ENCODE data around the gene TEX261.

The TEX261 gene

GRCh38 chr2:70960833-70961647 is 33.6 kb downstream of the TEX261 start:
- H3K4me3 ChIP-seq (replicated peaks; ENCODE audit: low read depth, low read length), result no peak overlapping the region
- no peak for DNase-seq (ENCODE audit: low read depth)
- TF ChIP-seq, protein P1, sequence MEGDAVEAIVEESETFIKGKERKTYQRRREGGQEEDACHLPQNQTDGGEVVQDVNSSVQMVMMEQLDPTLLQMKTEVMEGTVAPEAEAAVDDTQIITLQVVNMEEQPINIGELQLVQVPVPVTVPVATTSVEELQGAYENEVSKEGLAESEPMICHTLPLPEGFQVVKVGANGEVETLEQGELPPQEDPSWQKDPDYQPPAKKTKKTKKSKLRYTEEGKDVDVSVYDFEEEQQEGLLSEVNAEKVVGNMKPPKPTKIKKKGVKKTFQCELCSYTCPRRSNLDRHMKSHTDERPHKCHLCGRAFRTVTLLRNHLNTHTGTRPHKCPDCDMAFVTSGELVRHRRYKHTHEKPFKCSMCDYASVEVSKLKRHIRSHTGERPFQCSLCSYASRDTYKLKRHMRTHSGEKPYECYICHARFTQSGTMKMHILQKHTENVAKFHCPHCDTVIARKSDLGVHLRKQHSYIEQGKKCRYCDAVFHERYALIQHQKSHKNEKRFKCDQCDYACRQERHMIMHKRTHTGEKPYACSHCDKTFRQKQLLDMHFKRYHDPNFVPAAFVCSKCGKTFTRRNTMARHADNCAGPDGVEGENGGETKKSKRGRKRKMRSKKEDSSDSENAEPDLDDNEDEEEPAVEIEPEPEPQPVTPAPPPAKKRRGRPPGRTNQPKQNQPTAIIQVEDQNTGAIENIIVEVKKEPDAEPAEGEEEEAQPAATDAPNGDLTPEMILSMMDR (IDR thresholded peaks at IDR 0.05; ENCODE audit: low read length, missing control alignments), result no peak

DNA sequence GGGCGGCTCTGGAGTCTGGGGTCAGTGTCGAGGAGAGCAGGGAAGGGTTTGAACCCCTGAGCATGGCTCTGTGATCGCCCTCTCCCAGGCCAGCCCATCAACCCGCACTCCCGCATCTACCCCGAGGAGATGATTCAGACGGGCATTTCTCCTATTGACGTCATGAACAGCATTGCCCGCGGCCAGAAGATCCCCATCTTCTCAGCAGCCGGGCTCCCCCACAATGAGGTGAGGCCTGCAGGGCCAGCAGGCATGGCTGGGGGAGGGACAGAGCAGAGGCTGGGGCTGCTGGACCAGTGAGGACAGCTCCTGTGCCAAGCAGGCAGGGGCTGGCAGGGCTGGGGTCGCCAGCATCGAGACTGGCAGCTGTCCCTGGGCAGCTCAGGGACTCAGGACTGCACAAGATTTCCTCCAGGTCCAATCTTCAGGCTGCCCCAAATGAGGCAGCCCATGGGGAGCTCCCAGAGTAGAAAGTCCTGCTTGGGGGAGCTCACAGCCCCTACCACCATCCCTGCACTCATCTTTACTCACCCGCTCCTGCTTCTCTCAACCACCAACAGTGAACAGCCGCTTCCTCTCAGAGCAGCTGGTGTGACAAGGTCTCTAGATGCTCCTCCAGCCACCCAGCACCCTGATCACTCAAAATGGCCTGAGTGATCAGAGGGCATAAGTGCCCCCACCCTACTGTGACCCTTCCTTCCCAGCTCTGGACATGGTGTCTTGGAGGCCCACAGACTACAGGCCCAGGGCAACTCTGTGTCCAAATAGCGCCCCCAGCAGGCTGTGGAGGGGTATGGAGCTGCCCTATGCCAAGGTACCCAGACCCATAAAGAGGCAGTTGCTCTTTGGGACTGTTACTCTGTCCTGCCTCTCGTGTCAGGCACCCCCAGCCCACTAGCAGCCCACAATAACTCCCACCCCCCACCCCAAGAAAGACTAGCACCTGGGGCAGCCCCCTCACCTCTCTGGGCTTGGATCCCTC is 34.5 kb downstream of the TEX261 start:
- no peak overlapping the region for H3K4me3 ChIP-seq (replicated peaks; ENCODE audit: low read depth, low read length)
- TF ChIP-seq, protein P1 (IDR thresholded peaks at IDR 0.05; ENCODE audit: low read length, missing control alignments), result no peak
- DNase-seq (ENCODE audit: low read depth), result no peak

DNA sequence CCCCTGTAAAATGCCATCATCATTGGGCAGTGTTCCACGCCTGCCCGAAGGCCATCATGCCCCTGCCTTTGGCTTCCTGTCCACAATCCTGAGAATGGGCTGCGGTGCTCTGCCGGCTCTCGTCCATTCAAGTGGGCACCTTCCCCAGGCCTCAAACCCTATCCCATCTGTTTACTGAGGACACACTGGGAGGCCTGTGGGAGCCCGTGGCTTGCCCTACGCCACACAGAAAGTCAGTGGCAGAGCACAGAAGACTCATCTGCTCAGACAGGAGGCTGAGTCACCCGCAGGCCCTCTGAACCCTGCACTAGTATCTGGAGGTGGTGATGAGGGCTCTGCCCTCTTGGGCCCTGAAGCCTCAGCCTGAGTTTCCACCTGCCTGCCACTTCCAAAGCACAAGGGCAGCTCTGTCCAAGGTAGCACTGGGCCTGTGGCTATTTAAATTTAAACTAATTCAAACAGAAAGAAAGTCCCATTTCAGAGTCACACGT is 35.4 kb downstream of the TEX261 start:
- H3K4me3 ChIP-seq (replicated peaks; ENCODE audit: low read depth, low read length), result no peak overlapping the region
- no peak for DNase-seq (ENCODE audit: low read depth)
- TF ChIP-seq, protein P1 (IDR thresholded peaks at IDR 0.05; ENCODE audit: low read length, missing control alignments), result no peak

DNA sequence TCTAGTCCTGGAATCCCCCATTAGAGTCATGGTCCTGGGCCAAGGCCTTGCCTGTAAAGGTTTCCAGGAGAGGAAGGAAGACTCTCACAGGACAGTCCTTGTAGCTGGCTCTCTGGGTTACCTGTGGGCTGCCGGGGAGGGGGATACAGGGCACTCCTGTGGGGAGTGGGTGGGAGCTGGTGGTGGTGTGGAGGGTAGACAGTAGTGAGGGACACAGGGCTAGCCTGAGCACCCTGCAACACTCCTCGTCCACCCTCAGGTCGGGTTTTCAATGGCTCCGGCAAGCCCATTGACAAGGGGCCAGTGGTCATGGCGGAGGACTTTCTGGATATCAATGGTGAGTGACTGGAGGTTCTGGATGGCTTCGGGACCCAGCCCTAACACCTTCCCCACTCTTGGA is 35.9 kb downstream of the TEX261 start:
- H3K4me3 ChIP-seq (replicated peaks; ENCODE audit: low read depth, low read length), result no peak overlapping the region
- DNase-seq (ENCODE audit: low read depth), result no peak
- TF ChIP-seq, protein P1 (IDR thresholded peaks at IDR 0.05; ENCODE audit: low read length, missing control alignments), result no peak

DNA sequence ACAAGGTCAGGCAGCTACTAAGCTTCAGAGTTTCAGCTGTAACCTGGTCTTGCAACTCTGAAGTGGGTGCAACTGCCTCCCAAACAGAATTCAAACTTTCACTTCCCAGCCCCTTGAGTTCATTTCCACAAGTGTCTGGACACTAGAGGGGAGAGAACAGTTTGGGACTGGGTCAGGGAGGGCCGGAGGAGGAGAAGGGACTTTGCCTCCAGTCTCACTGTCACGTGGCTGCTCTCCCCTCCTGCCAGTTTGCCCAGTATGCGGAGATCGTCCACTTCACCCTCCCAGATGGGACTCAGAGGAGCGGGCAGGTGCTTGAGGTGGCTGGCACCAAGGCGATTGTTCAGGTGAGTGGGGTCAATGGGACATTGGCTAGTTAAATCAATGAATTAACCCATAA is 36.9 kb downstream of the TEX261 start:
- no peak overlapping the region for H3K4me3 ChIP-seq (replicated peaks; ENCODE audit: low read depth, low read length)

DNA sequence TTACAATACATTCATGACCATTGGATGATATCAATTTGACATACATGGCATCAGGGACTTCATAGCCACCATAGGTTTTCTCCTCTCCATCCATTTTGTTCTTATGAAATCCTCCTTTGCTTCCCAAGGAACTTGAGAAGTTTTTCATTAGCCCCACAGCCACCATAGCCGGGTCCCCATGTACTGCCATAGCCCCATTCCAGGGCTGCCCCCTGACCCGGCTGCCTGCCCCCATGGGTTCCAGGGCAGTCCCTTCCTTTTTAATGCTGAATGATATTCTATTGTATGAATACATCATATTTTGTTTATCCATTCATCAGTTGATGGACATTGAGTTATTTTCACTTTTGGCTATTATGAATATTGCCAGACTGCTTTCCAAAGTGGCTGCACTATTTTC is 38.5 kb downstream of the TEX261 start:
- TF ChIP-seq, protein P1 (IDR thresholded peaks at IDR 0.05; ENCODE audit: low read length, missing control alignments), result no peak
- H3K4me3 ChIP-seq (replicated peaks; ENCODE audit: low read depth, low read length), result no peak overlapping the region

More for the DNA sequence above, 36.9 kb downstream of the TEX261 start:
- TF ChIP-seq, protein P1 (IDR thresholded peaks at IDR 0.05; ENCODE audit: low read length, missing control alignments), result no peak
- no peak for DNase-seq (ENCODE audit: low read depth)

More for the DNA sequence above, 38.5 kb downstream of the TEX261 start:
- DNase-seq (ENCODE audit: low read depth), result no peak

Data from fibroblast of pulmonary artery (primary cell).